Caco-2 (cell line): ENCODE results near the gene RSRC1. TPM values are rescaled to one million over a fixed set of nuclear protein-coding genes. Genes with fewer than 3 reads are reported as not detected.
A peak's percentile ranks its signal among the peaks of the same experiment; 100 is the strongest.
"Not testable (repeated sequence)": the region's sequence is repeated elsewhere in the genome, so short reads cannot be mapped to it uniquely, and the experiment has no call there.

Experiments used
- Bru-seq: library from RNA; stranded (reverse); fragments of 400-500 nt; gene quantifications from one replicate; lab custom pipeline; 2021; lab: Mats Ljungman, UMichigan
- BruChase-seq, 2 experiments: library from RNA; stranded (reverse); fragments of 400-500 nt; gene quantifications; one replicate each; lab custom pipeline; 2021; lab: Mats Ljungman, UMichigan
- BruUV-seq: library from RNA; stranded (reverse); fragments of 400-500 nt; replicated peaks from 2 replicates; lab custom pipeline; 2021; lab: Mats Ljungman, UMichigan
- CTCF ChIA-PET: fragments of 300-600 bp; sonication (Branson Sonifier 250); formaldehyde crosslinking; loops from one replicate; lab custom pipeline; 2022; ENCODE audit warnings: antibody characterized with exemption; lab: Charles Lee
- POLR2A ChIA-PET: fragments of 300-600 bp; sonication (Branson Sonifier 250); formaldehyde crosslinking; loops from one replicate; lab custom pipeline; 2022; ENCODE audit warnings: antibody characterized with exemption; lab: Charles Lee
- DNase-seq, 2 experiments: peaks; one replicate each; pipeline versions ENCODE4 v3.0.0 to v3.0.0-alpha.2; 2020 to 2022
- H3K27me3 ChIP-seq: replicated peaks from 2 replicates; pipeline ENCODE4 v1.6.0; 2011; ENCODE audit warnings: low read length; ENCODE audit not compliant: control insufficient read depth, insufficient read depth
- H3K36me3 ChIP-seq: 2 replicates; pipeline ENCODE4 v1.5.1; 2011; ENCODE audit warnings: low read length; ENCODE audit not compliant: control insufficient read depth, insufficient read depth
- H3K4me1 ChIP-seq: fragments of 250-450 bp; sonication (Bioruptor Pico); 2 replicates; pipeline ENCODE4 v1.5.1; 2020; ENCODE audit warnings: mild to moderate bottlenecking
- H3K4me3 ChIP-seq: 2 replicates; pipeline ENCODE4 v1.5.1; 2011; ENCODE audit warnings: low read depth, mild to moderate bottlenecking, control low read depth, low read length
- H3K9me3 ChIP-seq: fragments of 250-450 bp; sonication (Bioruptor Pico); 2 replicates; pipeline ENCODE4 v1.5.1; 2020; ENCODE audit warnings: mild to moderate bottlenecking, moderate library complexity
- H3K27ac Mint-ChIP-seq: one replicate; pipeline ENCODE4 v1.8.0; 2022; ENCODE audit warnings: mixed read lengths; ENCODE audit not compliant: unreplicated experiment
- H3K27me3 Mint-ChIP-seq: one replicate; pipeline ENCODE4 v1.8.0; 2022; ENCODE audit warnings: mixed read lengths; ENCODE audit not compliant: insufficient read depth, unreplicated experiment
- H3K36me3 Mint-ChIP-seq: one replicate; pipeline ENCODE4 v1.8.0; 2022; ENCODE audit warnings: mild to moderate bottlenecking, mixed read lengths; ENCODE audit not compliant: insufficient read depth, unreplicated experiment
- H3K4me1 Mint-ChIP-seq: one replicate; pipeline ENCODE4 v1.8.0; 2022; ENCODE audit warnings: low read depth, mixed read lengths; ENCODE audit not compliant: unreplicated experiment
- H3K4me3 Mint-ChIP-seq: one replicate; pipeline ENCODE4 v1.8.0; 2022; ENCODE audit warnings: mild to moderate bottlenecking, moderate library complexity, mixed read lengths; ENCODE audit not compliant: unreplicated experiment
- H3K9me3 Mint-ChIP-seq: one replicate; pipeline ENCODE4 v1.8.0; 2022; ENCODE audit warnings: mixed read lengths; ENCODE audit not compliant: unreplicated experiment
- intact Hi-C: fragments of 100-400 bp; cut with micrococcal nuclease; formaldehyde crosslinking; loops from one replicate; pipeline ENCODE4 v1.10.0; 2022; ENCODE audit not compliant: unreplicated experiment
- long read RNA-seq: library from polyadenylated mRNA; stranded (forward); transcript quantifications from one replicate; pipeline ENCODE4 v2.0.0, GENCODE V29; 2022
- total RNA-seq: library from RNA; stranded (reverse); gene quantifications from 2 replicates; pipeline ENCODE4 v1.2.3, GENCODE V29; 2022
- TF ChIP-seq, protein P1 (sequence below), 2 experiments: fragments of 200-600 bp in 1 of 2; IDR thresholded peaks; 1 replicate in 1 of 2; 2 replicates in 1 of 2; pipeline versions ENCODE4 v1.5.1 to v1.8.0; 2011 to 2022; ENCODE audit warnings: antibody characterized with exemption in 1 of 2, control low read depth in 1 of 2, inconsistent platforms in 1 of 2, low read depth in 1 of 2, low read length in 1 of 2, mild to moderate bottlenecking in 1 of 2, moderate library complexity in 1 of 2; ENCODE audit not compliant: insufficient read depth in 1 of 2, severe bottlenecking in 1 of 2, unreplicated experiment in 1 of 2

The RSRC1 gene, protein sequence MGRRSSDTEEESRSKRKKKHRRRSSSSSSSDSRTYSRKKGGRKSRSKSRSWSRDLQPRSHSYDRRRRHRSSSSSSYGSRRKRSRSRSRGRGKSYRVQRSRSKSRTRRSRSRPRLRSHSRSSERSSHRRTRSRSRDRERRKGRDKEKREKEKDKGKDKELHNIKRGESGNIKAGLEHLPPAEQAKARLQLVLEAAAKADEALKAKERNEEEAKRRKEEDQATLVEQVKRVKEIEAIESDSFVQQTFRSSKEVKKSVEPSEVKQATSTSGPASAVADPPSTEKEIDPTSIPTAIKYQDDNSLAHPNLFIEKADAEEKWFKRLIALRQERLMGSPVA
- total RNA-seq, result 34.6 and 38.4 TPM in 2 replicates
- percentile 76 among the genes with signal in this experiment for Bru-seq, nascent RNA
- percentile 67 among the genes with signal in this experiment for BruChase-seq, experiment 1, labeled RNA remaining after a 2-hour chase
- percentile 59 among the genes with signal in this experiment for BruChase-seq, experiment 2, labeled RNA remaining after a 6-hour chase
- long read RNA-seq, transcript RSRC1-201 (10 exons, 1,727 nt), result major isoform, 13 of 23 reads
- long read RNA-seq, partial matches to known transcripts, result 2 of 23 reads
- long read RNA-seq, other reads (novel, unspliced or antisense), result 7 of 23 reads

- Histone ChIP-seq H3K36me3 (no peaks in the 10 kb centered on the region), H3K4me1 (peaks cover 10% of the 10 kb centered on the region; the same call in 1 of the 2 replicates), H3K9me3 (no peaks in the 10 kb centered on the region), H3K4me3 (peak within 1 kb of the TSS; percentile 63), H3K27me3 (no peaks in the 10 kb centered on the region; the same call in none of the 2 replicates)
- peak; percentile 88 for DNase-seq
- TF ChIP-seq, protein P1, sequence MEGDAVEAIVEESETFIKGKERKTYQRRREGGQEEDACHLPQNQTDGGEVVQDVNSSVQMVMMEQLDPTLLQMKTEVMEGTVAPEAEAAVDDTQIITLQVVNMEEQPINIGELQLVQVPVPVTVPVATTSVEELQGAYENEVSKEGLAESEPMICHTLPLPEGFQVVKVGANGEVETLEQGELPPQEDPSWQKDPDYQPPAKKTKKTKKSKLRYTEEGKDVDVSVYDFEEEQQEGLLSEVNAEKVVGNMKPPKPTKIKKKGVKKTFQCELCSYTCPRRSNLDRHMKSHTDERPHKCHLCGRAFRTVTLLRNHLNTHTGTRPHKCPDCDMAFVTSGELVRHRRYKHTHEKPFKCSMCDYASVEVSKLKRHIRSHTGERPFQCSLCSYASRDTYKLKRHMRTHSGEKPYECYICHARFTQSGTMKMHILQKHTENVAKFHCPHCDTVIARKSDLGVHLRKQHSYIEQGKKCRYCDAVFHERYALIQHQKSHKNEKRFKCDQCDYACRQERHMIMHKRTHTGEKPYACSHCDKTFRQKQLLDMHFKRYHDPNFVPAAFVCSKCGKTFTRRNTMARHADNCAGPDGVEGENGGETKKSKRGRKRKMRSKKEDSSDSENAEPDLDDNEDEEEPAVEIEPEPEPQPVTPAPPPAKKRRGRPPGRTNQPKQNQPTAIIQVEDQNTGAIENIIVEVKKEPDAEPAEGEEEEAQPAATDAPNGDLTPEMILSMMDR (IDR thresholded peaks at IDR 0.05; ENCODE audit: insufficient read depth in 1 of 2, low read depth in 1 of 2, low read length in 1 of 2, severe bottlenecking in 1 of 2, unreplicated experiment in 1 of 2), result no peak
- Mint-ChIP-seq H3K27me3 (peaks cover 8% of the 10 kb centered on the region), H3K4me1 (peaks cover 7% of the 10 kb centered on the region), H3K9me3 (no peaks in the 10 kb centered on the region), H3K4me3 (peak within 1 kb of the TSS; percentile 95), H3K27ac (peak within 1 kb of the TSS; percentile 83), H3K36me3 (peaks cover 13% of the 10 kb centered on the region)
- BruUV-seq, result TSS peak; percentile 84
- ChIA-PET CTCF (interaction anchor here (0.6 to 1.2 kb wide), 7 partner anchors 23 to 618 kb away, joined by 3 to 8 read pairs (median 4); partner anchors contain the start of genes GFM1 and LXN), POLR2A (interaction anchor here (0.6 to 1.4 kb wide), 10 partner anchors 8 to 1023 kb away, joined by 3 to 22 read pairs (median 6); no protein-coding TSS in a partner anchor)
- intact Hi-C loops, result loop anchor here (1.0 to 10.0 kb wide), 4 partner anchors 12 to 495 kb away; no protein-coding TSS in a partner anchor
These were observed at the start of gene RSRC1 for GRCh38 chr3:158109804-158110657. TSS of gene RSRC1 (plus strand) at chr3:158110089. CDS start at chr3:158122105, 12,016 bp downstream.

- H3K36me3 ChIP-seq, H3K36me3 Mint-ChIP-seq, DNase-seq, intact Hi-C loops, H3K9me3 ChIP-seq, H3K4me1 ChIP-seq, H3K4me1 Mint-ChIP-seq, BruUV-seq, H3K9me3 Mint-ChIP-seq, H3K4me3 ChIP-seq, H3K27me3 ChIP-seq, CTCF ChIA-PET, H3K4me3 Mint-ChIP-seq, H3K27me3 Mint-ChIP-seq, H3K27ac Mint-ChIP-seq, POLR2A ChIA-PET: not testable (repeated sequence)
These were observed 44.3 kb upstream of the RSRC1 start for GRCh38 chr3:158065574-158065973.

GRCh38 chr3:158072790-158073189, 37.1 kb upstream of the RSRC1 start:
- ChIA-PET POLR2A (no interaction called here), CTCF (no interaction called here)
- TF ChIP-seq, protein P1 (IDR thresholded peaks at IDR 0.05; ENCODE audit: insufficient read depth in 1 of 2, low read depth in 1 of 2, low read length in 1 of 2, severe bottlenecking in 1 of 2, unreplicated experiment in 1 of 2), result no peak
- no peaks in the 10 kb centered on the region for H3K27me3 ChIP-seq
- Mint-ChIP-seq H3K4me3 (no peak overlapping the region), H3K9me3 (no peaks in the 10 kb centered on the region), H3K27ac (no peak overlapping the region), H3K27me3 (peaks cover 9% of the 10 kb centered on the region), H3K36me3 (no peaks in the 10 kb centered on the region), H3K4me1 (no peaks in the 10 kb centered on the region)
- H3K4me3 ChIP-seq, result no peak overlapping the region
- H3K4me1 ChIP-seq, result no peaks in the 10 kb centered on the region
- intact Hi-C loops, result no loop called here
- no TSS peak for BruUV-seq
- no peaks in the 10 kb centered on the region for H3K9me3 ChIP-seq
- H3K36me3 ChIP-seq, result no peaks in the 10 kb centered on the region
- no peak for DNase-seq
